ENCODE results near the gene LZTFL1.

Gene LZTFL1

DNA sequence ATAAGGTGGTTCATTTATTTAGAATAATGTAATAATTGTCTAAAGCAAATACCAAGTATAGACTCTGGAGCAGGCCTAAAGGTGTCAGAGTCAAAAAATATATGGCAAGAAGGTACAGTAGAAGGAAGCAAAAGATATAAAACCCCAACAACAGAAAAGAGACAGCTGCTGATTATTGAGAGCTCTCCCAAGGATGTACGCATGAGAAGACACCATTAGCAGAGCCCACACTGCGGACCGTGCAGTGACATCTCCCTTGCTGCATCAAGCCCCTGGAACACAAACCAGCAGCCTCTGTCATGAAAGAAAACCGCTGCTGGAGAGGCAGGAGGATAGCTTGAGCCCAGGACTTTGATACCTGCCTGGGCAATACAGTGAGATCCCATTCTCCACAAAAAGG is 27.6 kb downstream of the LZTFL1 start:
- no peak overlapping the region for H3K4me3 ChIP-seq (ENCODE audit: low read length)
- TF ChIP-seq, protein P1, sequence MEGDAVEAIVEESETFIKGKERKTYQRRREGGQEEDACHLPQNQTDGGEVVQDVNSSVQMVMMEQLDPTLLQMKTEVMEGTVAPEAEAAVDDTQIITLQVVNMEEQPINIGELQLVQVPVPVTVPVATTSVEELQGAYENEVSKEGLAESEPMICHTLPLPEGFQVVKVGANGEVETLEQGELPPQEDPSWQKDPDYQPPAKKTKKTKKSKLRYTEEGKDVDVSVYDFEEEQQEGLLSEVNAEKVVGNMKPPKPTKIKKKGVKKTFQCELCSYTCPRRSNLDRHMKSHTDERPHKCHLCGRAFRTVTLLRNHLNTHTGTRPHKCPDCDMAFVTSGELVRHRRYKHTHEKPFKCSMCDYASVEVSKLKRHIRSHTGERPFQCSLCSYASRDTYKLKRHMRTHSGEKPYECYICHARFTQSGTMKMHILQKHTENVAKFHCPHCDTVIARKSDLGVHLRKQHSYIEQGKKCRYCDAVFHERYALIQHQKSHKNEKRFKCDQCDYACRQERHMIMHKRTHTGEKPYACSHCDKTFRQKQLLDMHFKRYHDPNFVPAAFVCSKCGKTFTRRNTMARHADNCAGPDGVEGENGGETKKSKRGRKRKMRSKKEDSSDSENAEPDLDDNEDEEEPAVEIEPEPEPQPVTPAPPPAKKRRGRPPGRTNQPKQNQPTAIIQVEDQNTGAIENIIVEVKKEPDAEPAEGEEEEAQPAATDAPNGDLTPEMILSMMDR (IDR thresholded peaks at IDR 0.05; ENCODE audit: insufficient read depth, low read depth, low read length, missing control alignments): no peak
- DNase-seq (ENCODE audit: low read depth): no peak

DNA sequence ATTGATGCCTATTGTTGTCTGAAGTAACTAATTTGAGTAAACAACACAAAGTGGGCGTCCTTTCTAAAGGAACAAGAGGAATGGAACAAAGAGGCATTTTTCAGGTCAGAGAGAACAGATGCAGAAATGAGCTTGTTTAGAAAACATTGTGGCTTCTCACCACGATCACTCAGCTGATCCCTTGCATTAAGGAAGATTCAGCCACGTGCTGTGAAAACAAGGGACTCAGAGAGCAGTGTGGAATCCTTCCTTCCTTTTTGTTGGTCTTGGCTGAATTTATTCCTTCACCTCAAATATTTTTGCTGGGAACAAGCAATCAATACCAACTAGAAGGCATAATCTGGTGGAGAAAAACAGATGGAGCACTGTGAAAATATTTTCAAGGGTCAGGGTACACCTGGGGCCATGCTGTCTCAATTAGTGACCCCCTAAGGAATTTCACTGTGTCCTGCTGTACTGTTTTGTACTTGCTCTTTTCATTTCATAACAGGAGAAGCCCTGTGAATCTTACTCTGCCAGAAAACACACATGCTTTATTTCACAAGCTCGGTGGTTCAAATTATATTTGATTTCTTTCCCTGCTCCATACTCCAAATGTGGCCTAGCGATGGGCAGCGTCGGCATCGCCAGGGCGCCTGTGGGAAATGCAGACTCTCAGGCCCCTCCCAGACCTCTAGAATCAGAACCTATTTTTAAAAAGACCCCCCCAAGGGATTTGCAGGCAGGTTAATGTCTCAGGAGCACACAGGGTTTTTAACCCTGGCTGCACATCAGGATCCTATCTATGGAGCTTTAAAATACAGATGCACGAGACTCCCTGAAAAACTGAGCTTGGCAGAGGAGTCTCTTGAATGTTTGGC is 34.0 kb downstream of the LZTFL1 start:
- no peak for DNase-seq (ENCODE audit: low read depth)
- H3K4me3 ChIP-seq (ENCODE audit: low read length): no peak overlapping the region
- TF ChIP-seq, protein P1 (IDR thresholded peaks at IDR 0.05; ENCODE audit: insufficient read depth, low read depth, low read length, missing control alignments): no peak

DNA sequence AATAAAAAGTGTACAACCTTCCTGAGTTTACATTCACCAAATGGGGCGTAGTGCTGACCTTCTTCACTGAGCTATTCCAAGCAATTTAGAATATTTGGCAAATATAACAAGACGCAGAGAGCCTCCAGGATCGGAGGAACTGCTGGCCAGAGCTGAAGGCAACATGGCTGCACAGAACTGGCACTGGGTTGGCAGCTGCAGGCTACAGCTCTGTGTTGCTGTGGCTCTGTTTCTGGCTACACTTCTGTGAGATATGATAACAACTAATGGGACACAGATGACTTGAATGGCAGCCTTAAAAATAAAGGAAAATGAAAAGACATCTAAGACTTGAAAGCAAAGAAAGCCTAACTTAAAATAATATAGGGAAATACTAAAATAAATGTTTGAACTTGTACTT is 34.8 kb downstream of the LZTFL1 start:
- no peak overlapping the region for H3K4me3 ChIP-seq (ENCODE audit: low read length)
- TF ChIP-seq, protein P1 (IDR thresholded peaks at IDR 0.05; ENCODE audit: insufficient read depth, low read depth, low read length, missing control alignments): no peak
- no peak for DNase-seq (ENCODE audit: low read depth)

DNA sequence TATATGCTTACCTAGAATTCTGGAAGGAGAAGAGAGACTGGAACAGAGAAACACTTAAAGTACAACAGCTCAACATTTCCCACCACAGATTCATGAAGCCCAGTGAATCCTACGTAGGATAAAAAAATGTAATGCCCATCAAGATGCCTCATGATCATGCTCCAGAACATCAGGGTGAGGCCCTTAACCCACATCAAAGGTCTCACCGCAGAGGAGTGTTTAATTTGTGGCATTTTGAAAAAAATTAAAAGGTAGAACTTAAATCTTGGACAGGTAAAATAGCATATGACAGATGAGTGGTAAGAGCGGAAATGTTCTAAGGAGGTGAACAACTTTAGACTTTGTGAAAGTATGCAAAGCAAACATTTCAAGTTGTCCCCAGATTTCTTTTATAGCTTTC is 35.8 kb downstream of the LZTFL1 start:
- no peak overlapping the region for H3K4me3 ChIP-seq (ENCODE audit: low read length)
- no peak for DNase-seq (ENCODE audit: low read depth)
- TF ChIP-seq, protein P1 (IDR thresholded peaks at IDR 0.05; ENCODE audit: insufficient read depth, low read depth, low read length, missing control alignments): no peak

DNA sequence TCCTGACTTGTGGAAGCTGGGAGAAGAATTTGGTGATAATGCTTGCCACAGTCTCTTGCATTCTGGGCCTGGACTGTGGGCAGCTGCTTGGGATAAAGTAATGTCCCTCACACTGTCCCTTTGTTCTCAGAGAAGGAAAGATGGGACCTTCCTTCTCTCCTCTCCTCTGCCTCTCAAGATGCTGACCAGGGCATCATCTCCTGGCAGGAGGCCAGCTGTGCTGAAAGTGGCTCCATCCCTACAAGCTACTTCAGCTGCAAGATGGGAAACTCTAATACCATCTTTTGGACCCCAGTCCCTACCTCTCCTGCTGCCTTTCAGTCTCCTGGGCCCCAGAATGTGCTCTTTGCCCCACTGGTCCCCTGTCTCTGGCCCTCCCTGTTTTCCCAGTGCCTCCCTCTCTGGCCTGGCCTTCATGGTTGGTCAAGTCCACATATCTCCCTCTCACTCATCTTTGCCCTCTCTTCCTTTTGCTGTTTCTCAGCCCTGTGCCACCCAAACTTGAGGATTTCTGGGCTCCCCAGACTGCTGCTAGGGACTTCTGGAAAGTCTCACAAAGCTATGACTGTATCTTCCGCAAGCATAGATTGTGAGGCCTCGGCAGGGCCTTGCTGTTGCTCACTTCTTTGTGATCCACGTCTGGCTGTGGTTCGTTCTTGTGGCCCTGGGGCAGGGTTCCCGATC is 38.5 kb downstream of the LZTFL1 start:
- DNase-seq (ENCODE audit: low read depth): no peak
- no peak overlapping the region for H3K4me3 ChIP-seq (ENCODE audit: low read length)
- TF ChIP-seq, protein P1 (IDR thresholded peaks at IDR 0.05; ENCODE audit: insufficient read depth, low read depth, low read length, missing control alignments): no peak

DNA sequence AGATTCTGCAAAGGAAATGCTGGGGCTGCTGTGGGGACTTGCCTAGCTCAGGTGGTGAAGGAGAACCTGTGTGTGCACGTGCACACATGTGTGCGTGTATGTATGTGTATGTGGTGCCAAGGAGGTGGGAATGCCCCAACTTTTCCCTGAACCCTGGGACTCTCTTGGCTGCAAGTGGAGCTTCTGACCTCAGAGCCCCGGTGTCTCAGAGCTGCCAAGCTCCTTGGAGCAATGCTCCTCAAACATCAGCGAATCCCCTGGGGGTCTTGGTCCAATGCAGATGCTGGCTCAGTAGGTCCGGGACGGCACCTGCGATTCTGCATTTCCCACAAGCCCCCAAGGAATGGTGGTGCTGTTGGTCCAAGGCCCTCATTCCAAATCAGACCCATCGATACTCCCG is 39.8 kb downstream of the LZTFL1 start:
- no peak overlapping the region for H3K4me3 ChIP-seq (ENCODE audit: low read length)
- TF ChIP-seq, protein P1 (IDR thresholded peaks at IDR 0.05; ENCODE audit: insufficient read depth, low read depth, low read length, missing control alignments): no peak
- no peak for DNase-seq (ENCODE audit: low read depth)
